Kidney capillary endothelial cell (primary cell): Measurements from ENCODE around the gene TOMM40.
"Not testable (repeated sequence)": the region's sequence is repeated elsewhere in the genome, so short reads cannot be mapped to it uniquely, and the experiment has no call there.

Source experiments
- DNase-seq: peaks from one replicate; pipeline ENCODE4 v3.0.0-alpha.2; 2018; ENCODE audit warnings: low spot score

Gene TOMM40

DNA sequence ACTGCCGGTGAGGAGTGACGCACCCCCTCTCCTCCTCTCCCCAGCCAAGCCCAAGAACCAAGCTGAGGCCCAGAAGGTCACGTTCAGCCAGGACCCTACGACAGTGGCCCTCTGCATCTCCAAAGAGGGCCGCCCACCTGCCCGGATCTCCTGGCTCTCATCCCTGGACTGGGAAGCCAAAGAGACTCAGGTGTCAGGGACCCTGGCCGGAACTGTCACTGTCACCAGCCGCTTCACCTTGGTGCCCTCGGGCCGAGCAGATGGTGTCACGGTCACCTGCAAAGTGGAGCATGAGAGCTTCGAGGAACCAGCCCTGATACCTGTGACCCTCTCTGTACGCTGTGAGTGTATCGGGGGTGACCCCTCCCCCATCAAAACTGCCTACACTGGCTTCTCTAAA, 19.2 kb upstream of the TOMM40 start:
- DNase-seq, result no peak

GRCh38 chr19:44872661-44873060, 18.4 kb upstream of the TOMM40 start:
- no peak for DNase-seq

- no peak for DNase-seq
These were observed 16.7 kb upstream of the TOMM40 start for GRCh38 chr19:44874317-44874716.

- peak; percentile 58 for DNase-seq
These were observed 15.2 kb upstream of the TOMM40 start for GRCh38 chr19:44875666-44876451.

DNA sequence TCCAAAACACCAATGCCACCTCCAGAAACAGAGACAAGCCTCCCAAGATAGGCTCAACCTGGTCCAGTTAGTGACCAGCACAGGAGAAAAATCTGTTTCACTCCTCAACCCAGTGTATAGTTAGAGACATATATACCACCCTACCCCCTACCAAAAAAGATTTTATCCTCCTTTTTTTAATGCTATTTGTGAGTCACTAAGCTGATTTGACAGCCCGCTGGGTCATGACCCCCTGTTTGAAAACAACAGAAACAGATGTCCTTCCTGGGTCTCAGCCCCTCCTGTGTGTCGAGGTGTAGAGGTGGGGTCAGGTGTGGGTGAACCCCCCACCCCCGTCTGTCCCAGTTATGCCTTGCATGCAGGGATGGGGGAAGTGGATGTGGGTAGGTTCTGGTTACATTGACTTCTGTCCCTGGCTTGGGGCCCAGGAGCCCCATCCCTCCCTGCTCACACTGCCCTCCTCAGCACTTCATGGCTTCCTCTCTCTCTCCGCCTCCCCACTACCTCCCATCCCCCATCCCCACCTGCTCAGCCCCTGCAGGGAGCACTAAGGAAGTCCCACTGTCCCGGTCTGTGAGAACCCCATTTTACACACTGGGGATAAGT, 14.0 kb upstream of the TOMM40 start:
- no peak for DNase-seq

- DNase-seq, result no peak
These were observed 12.8 kb upstream of the TOMM40 start for GRCh38 chr19:44878120-44878865.

DNA sequence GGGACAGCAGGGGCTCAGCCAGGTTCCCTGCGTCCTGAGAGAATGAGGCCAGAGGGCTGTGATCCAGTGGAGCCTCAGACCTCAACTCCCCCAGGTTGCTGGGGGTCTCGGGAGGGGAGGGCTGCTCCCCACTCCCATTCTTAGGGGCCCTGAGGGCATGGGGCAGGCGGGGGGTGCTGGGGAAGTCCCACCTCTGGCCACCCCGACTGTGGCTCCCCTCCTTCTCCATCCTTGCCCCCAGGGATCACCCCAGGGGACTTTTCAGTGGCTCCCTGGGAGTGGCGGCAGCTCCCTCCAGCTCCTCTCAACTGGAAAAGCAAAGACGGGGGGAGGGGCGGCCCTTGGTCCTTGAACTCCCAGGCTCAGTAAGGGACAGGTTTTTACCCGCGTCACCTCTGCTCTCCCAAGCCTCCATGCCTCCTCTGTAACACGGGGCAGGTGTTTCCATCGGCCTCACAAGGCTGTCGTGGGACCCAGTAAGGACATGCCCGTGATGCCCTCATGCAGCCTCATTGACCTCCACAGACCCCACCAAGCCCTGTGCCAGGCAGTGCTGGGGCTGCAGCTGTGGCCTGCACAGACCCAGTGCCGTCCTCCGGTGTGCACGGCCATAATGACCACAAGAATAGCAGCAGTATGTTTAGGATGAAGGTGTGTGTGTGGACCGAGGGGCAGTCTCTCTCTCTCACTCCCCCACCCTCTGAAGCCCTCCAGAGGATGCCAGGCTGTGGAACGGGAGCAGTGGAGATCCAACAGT, 11.6 kb upstream of the TOMM40 start:
- no peak for DNase-seq

DNA sequence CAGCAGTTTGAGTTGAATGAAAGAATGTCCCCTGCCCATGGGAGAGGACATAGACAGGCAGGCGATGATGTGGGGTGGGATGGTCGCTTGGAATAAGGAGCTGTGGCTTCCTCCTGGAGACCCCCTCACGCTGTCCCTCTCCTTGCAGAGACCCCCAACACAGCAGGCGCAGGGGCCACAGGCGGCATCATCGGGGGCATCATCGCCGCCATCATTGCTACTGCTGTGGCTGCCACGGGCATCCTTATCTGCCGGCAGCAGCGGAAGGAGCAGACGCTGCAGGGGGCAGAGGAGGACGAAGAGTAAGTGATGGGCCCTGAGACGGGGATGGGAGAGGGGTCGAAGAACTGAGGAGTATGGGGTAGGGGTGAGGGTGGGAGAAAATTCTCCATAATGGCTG, 9.0 kb upstream of the TOMM40 start:
- DNase-seq, result no peak

GRCh38 chr19:44882619-44883397, 8.2 kb upstream of the TOMM40 start:
- not testable (repeated sequence) for DNase-seq

GRCh38 chr19:44883922-44884321, 7.1 kb upstream of the TOMM40 start:
- no peak for DNase-seq

DNA sequence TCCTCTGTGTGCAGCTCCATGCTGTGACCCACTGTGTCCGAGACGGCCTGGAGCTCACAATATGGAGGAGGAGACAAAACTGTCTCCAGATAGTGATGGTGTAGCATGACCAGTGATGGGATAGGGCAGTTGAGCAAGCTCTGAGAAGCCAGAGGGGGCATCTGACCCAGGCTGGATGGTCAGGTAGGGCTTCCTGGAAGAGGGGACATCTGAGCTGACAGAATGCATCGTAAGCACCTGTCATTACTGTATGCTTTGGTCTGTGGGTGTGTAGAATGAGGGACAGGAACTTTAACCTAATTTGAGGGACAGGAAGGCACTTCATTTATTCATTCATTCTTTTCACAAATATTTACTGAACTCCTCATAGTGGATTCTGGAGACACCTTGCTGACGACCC, 6.5 kb upstream of the TOMM40 start:
- no peak for DNase-seq

GRCh38 chr19:44886141-44886540, 4.9 kb upstream of the TOMM40 start:
- no peak for DNase-seq

DNA sequence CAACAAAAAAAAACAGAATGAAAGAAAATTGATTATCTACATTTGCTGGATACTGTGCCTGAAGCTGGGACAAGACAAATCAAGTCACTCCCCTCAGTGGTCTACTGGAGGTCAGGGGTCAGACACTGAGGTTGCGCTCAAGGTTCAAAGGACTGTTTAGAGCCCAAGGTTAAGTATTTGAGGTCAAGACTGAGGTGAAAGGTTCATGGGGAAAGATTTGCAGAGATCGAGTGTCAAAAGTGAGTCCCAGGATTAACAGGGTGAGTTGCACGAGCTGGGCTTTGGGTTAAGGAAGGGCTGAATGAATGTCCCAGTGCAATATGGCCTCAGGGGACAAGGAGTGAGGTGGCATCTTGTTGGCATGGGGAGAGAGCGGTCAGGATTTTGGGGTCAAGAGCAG, 3.4 kb upstream of the TOMM40 start:
- DNase-seq, result no peak

DNA sequence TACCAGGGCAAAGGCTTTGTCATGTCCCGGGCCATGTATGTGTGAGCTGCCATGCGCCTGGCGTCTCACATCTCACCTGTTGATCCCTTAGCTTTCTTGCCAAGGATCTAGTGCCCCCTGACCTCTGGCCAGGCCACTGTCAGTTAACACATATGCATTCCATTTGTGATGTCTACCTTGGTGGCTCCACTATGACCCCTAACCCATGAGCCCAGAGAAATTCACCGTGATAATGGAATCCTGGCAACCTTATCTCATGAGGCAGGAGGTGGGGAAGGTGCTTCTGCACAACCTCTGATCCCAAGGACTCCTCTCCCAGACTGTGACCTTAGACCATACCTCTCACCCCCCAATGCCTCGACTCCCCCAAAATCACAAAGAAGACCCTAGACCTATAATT, 2.7 kb upstream of the TOMM40 start:
- not testable (repeated sequence) for DNase-seq

GRCh38 chr19:44889830-44890365, 1.2 kb upstream of the TOMM40 start:
- DNase-seq, result no peak

- DNase-seq, result peak; percentile 99
These were observed 563 bp upstream of the TOMM40 start for GRCh38 chr19:44890366-44891015.

- no peak for DNase-seq
These were observed 1.9 kb downstream of the TOMM40 start for GRCh38 chr19:44892932-44893331.

DNA sequence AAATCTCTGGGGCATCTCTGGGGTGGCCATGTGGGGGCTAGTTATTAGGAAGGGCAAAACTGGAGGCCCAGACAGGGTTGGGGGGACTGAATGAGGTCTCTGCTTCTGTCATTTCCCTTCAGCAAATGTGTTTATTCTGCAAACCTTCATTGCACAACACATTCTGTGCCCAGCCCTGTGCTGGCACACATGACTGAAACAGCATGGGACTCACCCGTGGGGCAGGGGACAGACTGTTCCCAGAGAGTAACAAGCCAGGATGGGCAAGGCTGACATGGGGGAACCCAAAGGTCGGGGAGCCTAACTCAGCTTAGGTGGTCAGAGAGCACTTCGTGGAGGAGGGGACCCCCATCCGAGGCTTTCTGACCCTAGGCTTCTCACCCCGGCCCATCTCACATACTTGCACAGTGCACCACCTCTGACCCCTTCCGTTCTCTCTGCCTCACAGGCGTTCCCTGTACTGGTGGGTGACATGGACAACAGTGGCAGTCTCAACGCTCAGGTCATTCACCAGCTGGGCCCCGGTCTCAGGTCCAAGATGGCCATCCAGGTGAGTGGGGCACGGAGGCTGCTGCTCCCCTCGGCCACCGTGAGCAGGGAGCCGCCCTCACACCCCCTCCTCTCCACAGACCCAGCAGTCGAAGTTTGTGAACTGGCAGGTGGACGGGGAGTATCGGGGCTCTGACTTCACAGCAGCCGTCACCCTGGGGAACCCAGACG, 2.4 kb downstream of the TOMM40 start:
- no peak for DNase-seq

DNA sequence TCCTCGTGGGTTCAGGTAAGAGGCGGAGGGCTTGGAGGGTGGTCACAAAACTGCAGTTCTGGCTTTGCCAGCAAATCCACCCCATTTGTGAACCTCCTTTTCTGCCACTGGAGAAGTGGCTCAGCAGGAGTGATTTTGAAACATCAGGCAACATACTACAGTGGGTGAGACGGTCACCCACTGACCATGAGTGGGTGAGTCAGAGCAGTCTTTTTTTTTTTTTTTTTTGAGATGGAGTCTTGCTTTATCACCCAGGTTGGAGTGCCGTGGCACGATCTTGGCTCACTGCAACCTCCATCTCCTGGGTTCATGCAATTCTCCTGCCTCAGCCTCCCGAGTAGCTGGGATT, 3.0 kb downstream of the TOMM40 start:
- DNase-seq, result no peak

DNA sequence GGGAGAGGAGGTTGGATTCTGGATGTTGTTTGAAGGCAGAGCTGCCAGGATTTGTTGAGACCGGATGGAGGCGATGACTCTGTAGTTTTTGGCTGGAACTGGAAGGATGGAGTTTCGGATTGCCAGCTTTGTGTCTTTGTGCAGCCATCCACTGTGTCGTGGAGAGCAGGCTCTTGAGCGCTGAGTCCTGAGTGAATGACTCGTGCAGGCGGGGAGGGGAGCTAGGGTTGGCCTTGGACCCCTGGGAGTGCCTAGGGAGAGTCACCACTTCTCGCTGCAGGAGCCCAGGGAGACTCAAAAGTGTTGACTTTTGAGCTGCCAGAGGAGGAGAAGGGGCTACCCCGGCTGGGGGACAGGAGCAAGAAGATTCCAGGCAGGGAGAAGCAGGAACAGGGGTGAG, 3.9 kb downstream of the TOMM40 start:
- DNase-seq, result no peak
